ENCODE measurements around the gene SPA17. TPM values are rescaled to one million over a fixed set of nuclear protein-coding genes. Genes with fewer than 3 reads are reported as not detected.

Gene SPA17
- total RNA-seq, 1 donor from 2014 or later = not detected

GRCh38 chr11:124672536-124673215 is 1.0 kb upstream of the SPA17 start:
- no peak for TF ChIP-seq CTCF (IDR thresholded peaks at IDR 0.05)
- no peak for DNase-seq (ENCODE audit: low spot score in 2 of 2)
- no peaks in the 10 kb centered on the region for H3K36me3 ChIP-seq
- H3K9me3 ChIP-seq = no peaks in the 10 kb centered on the region
- H3K27me3 ChIP-seq = no peaks in the 10 kb centered on the region
- peak overlapping the region; percentile 65 to 87 for H3K4me3 ChIP-seq
- H3K27ac ChIP-seq = peak overlapping the region; percentile 85 to 86
- intact Hi-C loops (cut with DNase I) = loop anchor here (1.0 to 10.0 kb wide), 4 partner anchors 50 to 558 kb away; partner anchors contain the start of genes NRGN, TBRG1 and VWA5A
- H3K4me1 ChIP-seq = peaks cover 4 to 25% of the 10 kb centered on the region in 2 donors

GRCh38 chr11:124674168-124674517 is 439 bp downstream of the SPA17 start:
- peak overlapping the region; percentile 85 to 86 for H3K27ac ChIP-seq
- H3K27me3 ChIP-seq = no peaks in the 10 kb centered on the region
- H3K9me3 ChIP-seq = no peaks in the 10 kb centered on the region
- DNase-seq (ENCODE audit: low spot score in 2 of 2) = no peak
- no peaks in the 10 kb centered on the region for H3K36me3 ChIP-seq
- peak overlapping the region; percentile 65 to 87 for H3K4me3 ChIP-seq
- H3K4me1 ChIP-seq = peaks cover 4 to 25% of the 10 kb centered on the region in 2 donors
- intact Hi-C loops (cut with DNase I) = loop anchor here (10.0 kb wide), 1 partner anchor 559 kb away; the partner anchor contains the start of gene VWA5A
- TF ChIP-seq CTCF (IDR thresholded peaks at IDR 0.05) = peak in 1 of 3 experiments; percentile 1

GRCh38 chr11:124674571-124674970 is 867 bp downstream of the SPA17 start:
- Histone ChIP-seq H3K4me3 (peak overlapping the region; percentile 65 to 87), H3K27me3 (no peaks in the 10 kb centered on the region), H3K27ac (peak overlapping the region; percentile 85 to 86), H3K36me3 (no peaks in the 10 kb centered on the region), H3K4me1 (peaks cover 4 to 25% of the 10 kb centered on the region in 2 donors), H3K9me3 (no peaks in the 10 kb centered on the region)
- intact Hi-C loops (cut with DNase I) = loop anchor here (10.0 kb wide), 1 partner anchor 560 kb away; the partner anchor contains the start of gene VWA5A
- no peak for DNase-seq (ENCODE audit: low spot score in 2 of 2)
- peak in 1 of 3 experiments; percentile 1 for TF ChIP-seq CTCF (IDR thresholded peaks at IDR 0.05)

- no peak for TF ChIP-seq CTCF (IDR thresholded peaks at IDR 0.05)
- Histone ChIP-seq H3K4me3 (no peak overlapping the region), H3K27me3 (no peaks in the 10 kb centered on the region), H3K27ac (peak overlapping the region; percentile 50 to 62), H3K4me1 (peaks cover 4 to 25% of the 10 kb centered on the region in 2 donors), H3K9me3 (no peaks in the 10 kb centered on the region), H3K36me3 (no peaks in the 10 kb centered on the region)
- peak in 1 of 2 donors; percentile 81 for DNase-seq (ENCODE audit: low spot score in 2 of 2)
- intact Hi-C loops (cut with DNase I) = loop anchor here (5.0 to 10.0 kb wide), 2 partner anchors 41 to 562 kb away; partner anchors contain the start of gene VWA5A
These were observed 2.7 kb downstream of the SPA17 start for GRCh38 chr11:124676386-124676785.

- Histone ChIP-seq H3K27me3 (no peaks in the 10 kb centered on the region), H3K27ac (no peak overlapping the region), H3K9me3 (peaks cover 0 to 9% of the 10 kb centered on the region in 2 donors), H3K4me1 (peaks cover 4 to 25% of the 10 kb centered on the region in 2 donors), H3K4me3 (no peak overlapping the region), H3K36me3 (no peaks in the 10 kb centered on the region)
- DNase-seq (ENCODE audit: low spot score in 2 of 2) = no peak
- TF ChIP-seq CTCF (IDR thresholded peaks at IDR 0.05) = no peak
- intact Hi-C loops (cut with DNase I) = loop anchor here (5.0 to 10.0 kb wide), 2 partner anchors 39 to 564 kb away; partner anchors contain the start of gene VWA5A
These were observed 4.7 kb downstream of the SPA17 start for GRCh38 chr11:124678416-124678815.
